HG03378 (cell line): ENCODE results near the gene GALNT5.
A peak's percentile ranks its signal among the peaks of the same experiment; 100 is the strongest.
"Not testable (repeated sequence)": the region's sequence is repeated elsewhere in the genome, so short reads cannot be mapped to it uniquely, and the experiment has no call there.

ENCODE experiments used
- ATAC-seq: cut with Tn5 transposase; IDR thresholded peaks from one replicate; pipeline ENCODE4 v1.9.1; 2021; ENCODE audit warnings: mild to moderate bottlenecking, moderate library complexity; ENCODE audit not compliant: unreplicated experiment

The GALNT5 gene

GRCh38 chr2:157246765-157247407, 10.6 kb upstream of the GALNT5 start:
- ATAC-seq: no peak

GRCh38 chr2:157250836-157251235, 6.7 kb upstream of the GALNT5 start:
- ATAC-seq: no peak

GRCh38 chr2:157251932-157252331, 5.6 kb upstream of the GALNT5 start:
- ATAC-seq: no peak

GRCh38 chr2:157252529-157252928, 5.0 kb upstream of the GALNT5 start:
- ATAC-seq: no peak

GRCh38 chr2:157254041-157254440, 3.5 kb upstream of the GALNT5 start:
- no peak for ATAC-seq

- ATAC-seq: no peak
Observed at GRCh38 chr2:157255746-157256145, 1.8 kb upstream of the GALNT5 start.

- ATAC-seq: peak; percentile 99
Observed at GRCh38 chr2:157256626-157257025, 879 bp upstream of the GALNT5 start.

- no peak for ATAC-seq
Observed at GRCh38 chr2:157258520-157259326, 1.2 kb downstream of the GALNT5 start.

- no peak for ATAC-seq
Observed at GRCh38 chr2:157259386-157259785, 1.9 kb downstream of the GALNT5 start.

GRCh38 chr2:157259960-157260359, 2.5 kb downstream of the GALNT5 start:
- ATAC-seq: no peak

GRCh38 chr2:157260533-157261198, 3.2 kb downstream of the GALNT5 start:
- no peak for ATAC-seq

GRCh38 chr2:157261199-157261782, 3.8 kb downstream of the GALNT5 start:
- ATAC-seq: no peak

- ATAC-seq: no peak
Observed at GRCh38 chr2:157262248-157262647, 4.7 kb downstream of the GALNT5 start.

GRCh38 chr2:157264099-157264498, 6.6 kb downstream of the GALNT5 start:
- no peak for ATAC-seq

- no peak for ATAC-seq
Observed at GRCh38 chr2:157265825-157266224, 8.3 kb downstream of the GALNT5 start.

GRCh38 chr2:157267476-157267875, 10.0 kb downstream of the GALNT5 start:
- no peak for ATAC-seq

GRCh38 chr2:157269060-157269459, 11.6 kb downstream of the GALNT5 start:
- no peak for ATAC-seq

- ATAC-seq: peak; percentile 59
Observed at GRCh38 chr2:157269922-157270321, 12.4 kb downstream of the GALNT5 start.

- ATAC-seq: peak; percentile 44
Observed at GRCh38 chr2:157271590-157272203, 14.2 kb downstream of the GALNT5 start.

- ATAC-seq: not testable (repeated sequence)
Observed at GRCh38 chr2:157279311-157279710, 21.8 kb downstream of the GALNT5 start.

- no peak for ATAC-seq
Observed at GRCh38 chr2:157281316-157281715, 23.8 kb downstream of the GALNT5 start.
